Effector CD8-positive, alpha-beta T cell (primary cell): ENCODE data around the gene LLGL1.
A peak's percentile ranks its signal among the peaks of the same experiment; 100 is the strongest.

ENCODE experiments used
- DNase-seq: peaks from one replicate; lab custom pipeline; 2025; lab: John Stamatoyannopoulos, UW

LLGL1 gene

DNA sequence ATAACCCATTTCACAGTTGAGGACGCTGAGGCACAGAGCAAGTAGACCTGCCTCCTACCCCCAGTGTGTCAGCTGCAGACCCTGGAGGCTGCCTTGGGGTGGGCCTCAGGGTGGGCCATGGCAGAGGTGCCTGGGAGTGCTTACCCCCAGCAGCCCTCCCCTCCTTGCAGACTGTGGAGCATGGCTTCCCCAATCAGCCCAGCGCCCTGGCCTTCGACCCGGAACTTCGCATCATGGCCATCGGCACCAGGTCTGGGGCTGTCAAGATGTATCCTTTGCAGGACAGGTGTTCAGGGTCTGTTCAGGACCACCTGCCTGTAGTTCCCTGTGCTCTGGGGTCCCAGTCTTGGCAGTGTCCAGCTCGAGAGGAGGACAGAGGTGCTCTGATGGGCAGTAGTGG, 4.3 kb downstream of the LLGL1 start:
- no peak for DNase-seq

- no peak for DNase-seq
Observed at GRCh38 chr17:18230288-18231141, 5.1 kb downstream of the LLGL1 start.

GRCh38 chr17:18231164-18231563, 5.7 kb downstream of the LLGL1 start:
- no peak for DNase-seq

DNA sequence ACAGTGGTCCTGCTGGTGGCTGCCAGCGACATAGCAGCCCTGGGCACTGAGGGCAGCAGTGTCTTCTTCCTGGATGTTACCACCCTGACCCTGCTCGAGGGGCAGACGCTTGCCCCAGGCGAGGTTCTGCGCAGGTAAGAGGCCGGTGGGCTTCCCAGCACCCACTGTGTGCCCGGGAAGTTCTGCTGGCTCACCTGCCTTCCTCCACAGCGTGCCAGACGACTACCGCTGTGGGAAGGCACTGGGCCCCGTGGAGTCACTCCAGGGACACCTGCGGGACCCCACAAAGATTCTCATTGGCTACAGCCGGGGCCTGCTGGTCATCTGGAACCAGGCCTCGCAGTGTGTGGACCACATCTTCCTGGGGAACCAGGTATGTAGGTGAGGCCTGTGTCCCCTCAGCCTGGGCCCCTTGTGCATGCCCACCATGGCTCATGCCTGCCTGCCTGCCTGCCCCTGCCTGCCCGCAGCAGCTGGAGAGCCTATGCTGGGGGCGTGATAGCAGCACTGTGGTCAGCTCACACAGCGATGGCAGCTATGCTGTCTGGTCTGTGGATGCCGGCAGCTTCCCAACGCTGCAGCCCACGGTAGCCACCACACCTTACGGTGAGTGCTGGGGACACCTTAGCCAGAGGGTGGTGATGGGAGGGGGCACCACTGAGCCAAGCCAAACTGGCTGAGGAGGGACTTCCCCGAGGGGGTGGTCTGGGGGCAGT, 8.5 kb downstream of the LLGL1 start:
- DNase-seq: no peak

DNA sequence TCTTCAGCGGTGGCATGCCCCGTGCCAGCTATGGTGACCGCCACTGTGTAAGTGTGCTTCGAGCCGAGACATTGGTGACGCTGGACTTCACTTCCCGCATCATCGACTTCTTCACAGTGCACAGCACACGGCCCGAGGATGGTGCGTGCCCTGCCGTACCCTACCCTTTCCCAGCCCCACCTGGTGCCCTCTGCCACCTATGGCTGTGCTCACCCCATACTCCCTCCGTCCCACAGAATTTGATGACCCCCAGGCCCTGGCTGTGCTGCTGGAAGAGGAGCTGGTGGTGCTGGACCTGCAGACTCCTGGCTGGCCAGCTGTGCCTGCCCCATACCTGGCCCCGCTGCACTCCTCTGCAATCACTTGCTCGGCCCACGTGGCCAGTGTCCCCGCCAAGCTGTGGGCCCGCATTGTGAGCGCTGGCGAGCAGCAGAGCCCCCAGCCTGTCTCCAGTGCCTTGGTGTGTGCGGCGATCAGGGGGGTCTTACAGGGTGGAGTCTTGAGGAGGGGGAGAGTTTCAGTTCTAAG, 9.5 kb downstream of the LLGL1 start:
- DNase-seq: no peak

GRCh38 chr17:18235743-18236256, 10.4 kb downstream of the LLGL1 start:
- DNase-seq: no peak

DNA sequence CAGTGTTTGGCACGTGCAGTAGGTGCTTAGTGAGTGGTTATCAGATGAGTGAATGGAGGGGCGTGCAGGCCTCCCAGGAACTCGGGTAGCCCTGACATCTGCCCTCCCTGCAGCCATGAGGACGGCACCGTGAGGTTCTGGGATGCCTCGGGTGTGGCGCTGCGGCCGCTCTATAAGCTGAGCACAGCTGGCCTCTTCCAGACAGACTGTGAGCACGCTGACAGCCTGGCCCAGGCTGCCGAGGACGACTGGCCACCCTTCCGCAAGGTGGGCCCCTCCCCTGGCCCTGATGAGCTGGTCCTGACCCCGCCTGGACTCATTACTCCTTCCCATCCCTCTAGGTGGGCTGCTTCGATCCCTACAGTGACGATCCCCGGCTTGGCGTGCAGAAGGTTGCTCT, 11.1 kb downstream of the LLGL1 start:
- DNase-seq: no peak

- DNase-seq: no peak
Observed at GRCh38 chr17:18237461-18237860, 12.0 kb downstream of the LLGL1 start.

DNA sequence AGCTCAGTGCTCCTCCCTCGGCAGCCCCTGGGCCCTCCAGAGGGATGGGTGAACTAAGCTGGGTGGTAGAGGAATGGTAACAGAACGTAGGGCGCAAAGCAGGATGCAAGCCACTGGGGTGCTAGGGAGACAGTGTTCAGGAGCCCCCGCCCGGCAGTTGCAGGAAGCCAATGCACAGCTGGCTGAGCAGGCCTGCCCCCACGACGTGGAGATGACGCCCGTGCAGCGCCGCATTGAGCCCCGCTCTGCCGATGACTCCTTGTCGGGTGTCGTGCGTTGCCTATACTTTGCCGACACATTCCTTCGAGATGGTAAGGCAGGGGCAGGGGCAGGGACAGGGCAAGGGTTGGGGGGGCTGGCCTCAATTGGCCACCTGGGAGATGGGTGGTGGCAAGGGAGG, 12.9 kb downstream of the LLGL1 start:
- DNase-seq: no peak

GRCh38 chr17:18240449-18240848, 15.0 kb downstream of the LLGL1 start:
- no peak for DNase-seq

DNA sequence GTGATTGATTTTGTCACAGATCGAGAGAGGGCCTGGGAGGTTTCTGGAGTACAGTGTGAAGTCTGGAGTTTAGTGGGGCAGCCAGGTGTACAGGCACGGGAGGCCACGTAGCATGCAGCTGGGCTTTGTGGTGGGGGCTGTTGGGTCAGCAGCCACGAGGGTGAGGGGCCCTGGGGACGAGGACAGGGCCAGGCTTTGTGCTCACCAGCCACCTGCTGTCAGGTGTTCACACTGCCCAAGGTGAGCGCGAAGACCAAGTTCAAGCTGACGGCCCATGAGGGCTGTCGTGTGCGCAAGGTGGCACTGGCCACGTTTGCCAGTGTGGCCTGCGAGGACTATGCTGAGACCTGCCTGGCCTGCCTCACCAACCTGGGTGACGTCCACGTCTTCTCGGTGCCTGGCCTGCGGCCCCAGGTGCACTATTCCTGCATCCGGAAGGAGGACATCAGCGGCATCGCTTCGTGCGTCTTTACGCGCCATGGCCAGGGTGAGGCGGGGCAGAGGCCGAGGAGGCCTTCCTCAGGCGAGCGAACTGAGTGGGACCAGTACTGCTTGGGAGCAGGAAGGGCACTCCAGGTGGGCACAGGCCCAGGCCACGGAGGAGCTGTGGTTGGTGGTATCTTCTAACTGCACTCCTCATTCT, 15.9 kb downstream of the LLGL1 start:
- no peak for DNase-seq

GRCh38 chr17:18245038-18245776, 19.8 kb downstream of the LLGL1 start:
- DNase-seq: no peak

DNA sequence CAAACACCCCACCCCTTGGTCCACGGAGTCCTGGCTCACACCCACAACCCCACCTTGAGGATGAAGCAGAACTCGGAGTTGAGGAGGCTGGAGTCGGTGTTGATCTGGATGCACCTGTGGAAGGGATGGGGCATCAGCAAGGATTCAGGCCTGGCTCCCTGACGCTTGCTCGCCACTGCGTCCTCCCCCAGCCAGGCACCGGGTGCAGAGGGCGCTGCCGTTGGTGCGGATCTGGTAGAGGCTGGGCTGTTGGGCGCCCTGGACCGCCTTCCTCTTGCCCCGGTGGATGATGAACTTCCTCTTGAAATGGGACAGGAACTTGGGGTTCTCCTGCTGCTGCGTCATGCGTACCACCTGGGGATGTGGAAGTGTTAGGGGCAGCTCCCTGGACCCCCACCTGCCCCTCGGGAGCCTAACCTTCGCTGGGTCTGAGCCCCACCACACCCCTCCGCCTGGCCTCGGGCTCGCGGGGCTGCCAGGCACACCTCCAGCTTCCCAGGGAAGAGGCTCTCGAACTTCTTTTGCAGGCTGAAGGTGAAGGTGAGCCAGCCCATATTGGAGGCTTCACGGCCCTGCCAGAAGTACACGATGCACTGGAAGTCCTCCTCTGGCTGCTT, 20.8 kb downstream of the LLGL1 start:
- DNase-seq: no peak

DNA sequence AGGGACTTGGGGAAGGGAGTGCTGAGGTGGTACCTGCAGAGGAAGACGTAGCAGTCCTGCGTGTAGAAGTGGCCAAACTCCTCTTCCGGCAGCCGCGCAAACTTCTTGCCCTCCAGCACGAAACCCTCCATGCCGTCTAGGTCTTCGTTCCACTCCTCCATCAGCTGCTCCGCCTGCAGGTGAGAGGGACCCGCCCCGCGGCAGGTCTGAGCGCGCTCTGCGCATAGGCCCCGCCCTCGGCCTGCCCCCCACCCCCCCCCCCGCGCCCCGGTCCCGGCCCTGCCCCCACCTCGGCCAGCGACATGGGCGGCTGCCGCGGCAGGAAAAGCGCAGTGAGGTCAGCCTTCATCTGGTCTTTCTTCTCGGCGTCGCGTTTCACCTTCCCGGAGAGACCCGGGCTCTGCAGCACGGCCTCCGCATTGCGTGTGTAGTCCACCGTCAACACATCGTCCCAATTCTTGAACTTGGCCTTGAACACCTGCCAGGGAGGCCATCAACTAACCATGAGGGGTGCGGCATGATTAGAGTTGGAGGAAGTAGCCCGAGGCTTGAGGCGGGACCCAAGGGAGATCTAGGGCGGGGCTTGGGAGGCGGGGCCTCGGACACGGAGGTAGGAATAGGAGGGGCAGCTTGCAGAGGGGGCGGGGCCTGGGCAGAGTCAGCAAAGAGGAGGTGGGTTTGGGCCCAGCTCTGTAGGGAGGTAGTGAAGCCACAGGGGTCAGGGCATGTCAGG, 21.6 kb downstream of the LLGL1 start:
- no peak for DNase-seq

GRCh38 chr17:18247613-18248001, 22.2 kb downstream of the LLGL1 start:
- no peak for DNase-seq

GRCh38 chr17:18248300-18248731, 22.9 kb downstream of the LLGL1 start:
- DNase-seq: peak; percentile 47

DNA sequence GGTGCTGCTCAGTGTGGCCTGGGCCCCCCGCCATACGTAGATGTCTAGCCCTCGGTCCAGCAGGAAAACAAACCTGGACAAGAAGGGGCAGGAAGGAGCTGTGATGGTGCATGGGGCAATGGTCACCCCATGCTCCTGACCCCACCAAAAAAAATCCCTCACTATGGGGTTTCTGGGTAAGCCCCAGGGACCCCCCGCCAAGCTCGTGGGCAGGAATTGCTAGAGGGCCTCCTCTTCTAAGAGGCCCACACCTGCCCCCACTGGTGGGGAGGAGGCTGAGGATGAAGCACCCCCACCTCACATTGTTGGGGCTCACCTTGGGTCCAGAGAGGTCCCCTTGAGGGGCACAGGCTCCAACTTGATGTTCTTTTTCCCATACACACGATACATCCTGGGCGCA, 23.4 kb downstream of the LLGL1 start:
- no peak for DNase-seq

- DNase-seq: no peak
Observed at GRCh38 chr17:18250259-18250658, 24.8 kb downstream of the LLGL1 start.

- DNase-seq: no peak
Observed at GRCh38 chr17:18250708-18251107, 25.3 kb downstream of the LLGL1 start.

DNA sequence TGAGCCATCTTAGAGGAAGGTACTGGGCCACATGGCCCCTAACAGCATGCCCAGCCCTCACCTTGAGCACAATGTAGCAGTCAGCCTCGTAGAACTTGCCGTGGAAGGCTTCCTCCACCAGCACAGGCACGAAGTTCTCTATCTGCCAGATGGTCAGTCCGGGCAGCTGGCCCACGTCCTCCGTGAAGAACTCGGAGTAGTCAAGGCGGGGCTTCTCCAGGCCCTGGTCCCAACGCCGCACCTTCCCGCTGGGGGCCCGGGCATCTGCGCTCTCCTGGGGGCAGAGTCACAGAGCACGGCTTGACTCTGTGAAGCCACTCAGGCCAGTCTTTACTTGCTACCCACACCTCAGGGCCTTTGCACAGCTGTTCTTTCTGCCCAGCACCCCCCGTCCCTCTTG, 25.8 kb downstream of the LLGL1 start:
- no peak for DNase-seq

- DNase-seq: no peak
Observed at GRCh38 chr17:18252160-18252559, 26.7 kb downstream of the LLGL1 start.
